Measurements from ENCODE around the gene CYSTM1. TPM values are rescaled to one million over a fixed set of nuclear protein-coding genes. Genes with fewer than 3 reads are reported as not detected.

Gene CYSTM1
- total and polyA plus RNA-seq, 2 donors (not counting 3 experiments of a cell fraction or from before 2014, with no cell fraction given) = 28.9 to 41.5 TPM

DNA sequence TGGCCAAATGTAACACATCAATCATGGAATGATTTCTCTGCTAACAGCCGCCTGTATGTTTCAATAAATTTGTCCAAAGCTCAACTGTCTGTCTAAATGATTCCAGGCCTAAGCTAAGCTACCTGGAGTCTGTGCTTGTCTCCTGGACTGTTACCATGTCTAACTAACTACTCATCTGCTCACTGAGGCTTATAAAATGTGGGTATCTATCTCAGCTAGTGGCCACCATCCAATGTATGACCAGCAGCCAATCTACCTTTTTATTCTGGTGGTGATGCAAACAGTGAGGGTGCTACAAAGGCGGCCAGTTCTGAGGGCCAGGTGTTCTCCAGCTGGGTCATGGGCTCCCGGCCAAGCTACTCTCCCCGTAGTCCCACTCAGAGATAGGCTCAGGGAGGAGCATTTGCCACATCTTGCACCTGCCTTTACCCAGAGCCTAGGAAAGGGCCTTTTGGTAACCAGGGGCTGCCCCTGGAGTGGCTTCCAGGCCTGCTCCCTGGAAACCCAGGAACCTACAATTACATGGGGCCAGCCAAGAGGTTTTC is 68.8 kb downstream of the CYSTM1 start:
- TF ChIP-seq EZH2 (IDR thresholded peaks at IDR 0.05; ENCODE audit: borderline replicate concordance, low read depth, low read length, severe bottlenecking) (no peak), MYC (IDR thresholded peaks at IDR 0.05; ENCODE audit: low read depth, low read length) (no peak), FOS (IDR thresholded peaks at IDR 0.05; ENCODE audit: borderline replicate concordance, insufficient read depth, low read length) (no peak), POLR2AphosphoS5 (IDR thresholded peaks at IDR 0.05; ENCODE audit: insufficient read depth, low read depth, low read length) (no peak), POLR2A (IDR thresholded peaks at IDR 0.05; ENCODE audit: low read depth, low read length) (no peak), JUN (IDR thresholded peaks at IDR 0.05; ENCODE audit: borderline replicate concordance, insufficient read depth, insufficient read length, low read depth) (no peak), GATA2 (IDR thresholded peaks at IDR 0.05; ENCODE audit: insufficient read depth, insufficient read length, low read depth, low read length) (no peak)
- TF ChIP-seq, protein P1, sequence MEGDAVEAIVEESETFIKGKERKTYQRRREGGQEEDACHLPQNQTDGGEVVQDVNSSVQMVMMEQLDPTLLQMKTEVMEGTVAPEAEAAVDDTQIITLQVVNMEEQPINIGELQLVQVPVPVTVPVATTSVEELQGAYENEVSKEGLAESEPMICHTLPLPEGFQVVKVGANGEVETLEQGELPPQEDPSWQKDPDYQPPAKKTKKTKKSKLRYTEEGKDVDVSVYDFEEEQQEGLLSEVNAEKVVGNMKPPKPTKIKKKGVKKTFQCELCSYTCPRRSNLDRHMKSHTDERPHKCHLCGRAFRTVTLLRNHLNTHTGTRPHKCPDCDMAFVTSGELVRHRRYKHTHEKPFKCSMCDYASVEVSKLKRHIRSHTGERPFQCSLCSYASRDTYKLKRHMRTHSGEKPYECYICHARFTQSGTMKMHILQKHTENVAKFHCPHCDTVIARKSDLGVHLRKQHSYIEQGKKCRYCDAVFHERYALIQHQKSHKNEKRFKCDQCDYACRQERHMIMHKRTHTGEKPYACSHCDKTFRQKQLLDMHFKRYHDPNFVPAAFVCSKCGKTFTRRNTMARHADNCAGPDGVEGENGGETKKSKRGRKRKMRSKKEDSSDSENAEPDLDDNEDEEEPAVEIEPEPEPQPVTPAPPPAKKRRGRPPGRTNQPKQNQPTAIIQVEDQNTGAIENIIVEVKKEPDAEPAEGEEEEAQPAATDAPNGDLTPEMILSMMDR (IDR thresholded peaks at IDR 0.05; ENCODE audit: extremely low read depth in 1 of 2, insufficient read depth in 1 of 2, low read depth in 1 of 2, low read length in 2 of 2) = no peak
- TF ChIP-seq, protein P2, sequence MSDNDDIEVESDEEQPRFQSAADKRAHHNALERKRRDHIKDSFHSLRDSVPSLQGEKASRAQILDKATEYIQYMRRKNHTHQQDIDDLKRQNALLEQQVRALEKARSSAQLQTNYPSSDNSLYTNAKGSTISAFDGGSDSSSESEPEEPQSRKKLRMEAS (IDR thresholded peaks at IDR 0.05; ENCODE audit: insufficient read depth, insufficient read length) = no peak
- BruUV-seq (replicated peaks) = no TSS peak
- Histone ChIP-seq H3K27me3 (ENCODE audit: control insufficient read depth in 2 of 2, insufficient read depth in 2 of 2, low read length in 2 of 2) (no peaks in the 10 kb centered on the region), H3K9me1 (replicated peaks; ENCODE audit: control insufficient read depth, extremely low read depth, insufficient read depth, low read length) (no peaks in the 10 kb centered on the region), H3K4me3 (replicated peaks in 1 of 3; ENCODE audit: insufficient read depth in 1 of 3, low read depth in 1 of 3, low read length in 3 of 3) (no peak overlapping the region), H2AFZ (ENCODE audit: low read depth, low read length) (no peak overlapping the region), H3K9ac (replicated peaks; ENCODE audit: extremely low read depth, insufficient read depth, low read length) (no peak overlapping the region), H3K9me3 (replicated peaks; ENCODE audit: control insufficient read depth, insufficient read depth, low read length) (no peaks in the 10 kb centered on the region), H3K36me3 (ENCODE audit: control insufficient read depth in 2 of 2, extremely low read depth in 1 of 2, insufficient read depth in 2 of 2, low read length in 2 of 2) (no peaks in the 10 kb centered on the region), H4K20me1 (replicated peaks; ENCODE audit: control insufficient read depth, extremely low read depth, insufficient read depth, low read length) (no peaks in the 10 kb centered on the region), H3K79me2 (ENCODE audit: control insufficient read depth, insufficient read depth, low read length) (peaks cover 9% of the 10 kb centered on the region), H3K4me1 (ENCODE audit: control insufficient read depth, extremely low read depth, insufficient read depth, low read length) (peaks cover 41% of the 10 kb centered on the region), H3K4me2 (ENCODE audit: insufficient read depth, low read length) (no peak overlapping the region), H3K27ac (ENCODE audit: insufficient read depth, low read depth, low read length) (no peak overlapping the region)
- dilution Hi-C loops (cut with MboI; ENCODE audit: extremely low pct_ligation_motif_present, low sequenced_read_pairs) (no loop called here), intact Hi-C loops (cut with micrococcal nuclease) (loop anchor here (1.0 to 10.0 kb wide), 6 partner anchors 24 to 391 kb away; partner anchors contain the start of genes CD14, HBEGF and TMCO6)
- DNase-seq (ENCODE audit: low read depth, low spot score) (no peak), FAIRE-seq (no peak)
- ChIA-PET POLR2A (interaction anchor here (0.7 to 7.3 kb wide), 8 partner anchors 14 to 102 kb away, joined by 3 to 112 read pairs (median 4); partner anchors contain the start of gene HBEGF), CTCF (interaction anchor here (0.7 to 17.3 kb wide), 38 partner anchors 10 to 477 kb away, joined by 3 to 1214 read pairs (median 8); partner anchors contain the start of genes HBEGF, IK, NDUFA2 and PFDN1)
